HepG2 (cell line): ENCODE results near the gene ALDOA. TPM values are rescaled to one million over a fixed set of nuclear protein-coding genes. Genes with fewer than 3 reads are reported as not detected.

ENCODE experiments used
- GATAD1 ChIP-seq: IDR thresholded peaks from 2 replicates; pipeline ENCODE4 v1.6.1; 2016; ENCODE audit warnings: missing genetic modification reagents, missing compliant biosample characterization
- HMG20A ChIP-seq: IDR thresholded peaks from 2 replicates; pipeline ENCODE4 v1.6.1; 2016; ENCODE audit warnings: borderline replicate concordance
- HMG20B ChIP-seq: conservative IDR thresholded peaks from 2 replicates; pipeline ENCODE4 v1.6.1; 2016; ENCODE audit warnings: missing genetic modification reagents, missing compliant biosample characterization
- HNF4G ChIP-seq, 2 experiments: sonication (generic) in 1 of 2; formaldehyde crosslinking in 1 of 2; IDR thresholded peaks; 2 replicates each; pipeline versions ENCODE4 v1.4.0 to v1.6.1; 2011 to 2020; ENCODE audit warnings: borderline replicate concordance in 2 of 2, low read depth in 2 of 2, mild to moderate bottlenecking in 2 of 2, low read length in 1 of 2, missing genetic modification reagents in 1 of 2, moderate library complexity in 1 of 2
- ISL2 ChIP-seq: sonication (generic); formaldehyde crosslinking; IDR thresholded peaks from 2 replicates; pipeline ENCODE4 v1.5.0; 2020; ENCODE audit warnings: missing genetic modification reagents
- SNAI1 ChIP-seq: sonication (generic); formaldehyde crosslinking; IDR thresholded peaks from 2 replicates; pipeline ENCODE4 v1.5.0; 2020; ENCODE audit warnings: mild to moderate bottlenecking, missing genetic modification reagents, borderline replicate concordance
- SP5 ChIP-seq: IDR thresholded peaks from 2 replicates; pipeline ENCODE4 v1.6.1; 2016; ENCODE audit warnings: low read depth, borderline replicate concordance
- TMF1 ChIP-seq: sonication (generic); formaldehyde crosslinking; IDR thresholded peaks from 2 replicates; pipeline ENCODE4 v1.8.1; 2022; ENCODE audit warnings: low read depth, missing genetic modification reagents
- YEATS4 ChIP-seq: sonication (generic); formaldehyde crosslinking; IDR thresholded peaks from 2 replicates; pipeline ENCODE4 v1.4.0; 2020; ENCODE audit warnings: missing genetic modification reagents, borderline replicate concordance
- ZNF335 ChIP-seq: sonication (generic); formaldehyde crosslinking; IDR thresholded peaks from 2 replicates; pipeline ENCODE4 v1.4.0; 2020; ENCODE audit warnings: missing genetic modification reagents
- ZNF44 ChIP-seq: sonication (generic); formaldehyde crosslinking; IDR thresholded peaks from 2 replicates; pipeline ENCODE4 v1.5.1; 2020; ENCODE audit warnings: mild to moderate bottlenecking, missing genetic modification reagents
- ZNF776 ChIP-seq: sonication (generic); formaldehyde crosslinking; IDR thresholded peaks from 2 replicates; pipeline ENCODE4 v1.4.0; 2020; ENCODE audit warnings: mild to moderate bottlenecking, missing genetic modification reagents
- ZNF782 ChIP-seq: sonication (generic); formaldehyde crosslinking; IDR thresholded peaks from 2 replicates; pipeline ENCODE4 v1.4.0; 2020; ENCODE audit warnings: missing genetic modification reagents, mild to moderate bottlenecking, borderline replicate concordance
- polyA plus RNA-seq, 8 experiments: library from polyadenylated mRNA; depleted of rRNA in 3 of 8; stranded (reverse) in 7 of 8; unstranded in 1 of 8; fragments of >200 nt; fragmentation: Illumina TruSeq in 4 of 8; extraction: Trizol in 4 of 8; gene quantifications; 2 replicates each; pipeline versions ENCODE4 v1.2.1 to v1.2.3, GENCODE V29; 2011 to 2016; ENCODE audit warnings: low read depth in 4 of 8, missing spikeins in 1 of 8, mixed read lengths in 1 of 8; ENCODE audit not compliant: insufficient read depth in 1 of 8
- total RNA-seq, 5 experiments: library from RNA; depleted of rRNA; stranded (reverse); fragments of >200 nt; fragmentation: Illumina TruSeq; extraction: Trizol; gene quantifications; 2 replicates each; pipeline ENCODE4 v1.2.3, GENCODE V29; 2016; ENCODE audit warnings: low read depth in 1 of 5
- TF ChIP-seq, protein P1 (sequence below): sonication (generic); formaldehyde crosslinking; IDR thresholded peaks from 2 replicates; pipeline ENCODE4 v1.8.0; 2022; ENCODE audit warnings: mild to moderate bottlenecking, missing genetic modification reagents; ENCODE audit not compliant: insufficient replicate concordance
- TF ChIP-seq, protein P2 (sequence below): sonication (generic); formaldehyde crosslinking; IDR thresholded peaks from 2 replicates; pipeline ENCODE4 v1.9.0; 2021; ENCODE audit warnings: missing genetic modification reagents, borderline replicate concordance
- TF ChIP-seq, protein P3 (sequence below): sonication (generic); formaldehyde crosslinking; IDR thresholded peaks from 2 replicates; pipeline ENCODE4 v1.5.0; 2020; ENCODE audit warnings: missing genetic modification reagents
- TF ChIP-seq, protein P4 (sequence below): sonication (generic); formaldehyde crosslinking; IDR thresholded peaks from 2 replicates; pipeline ENCODE4 v1.4.0; 2020; ENCODE audit warnings: missing genetic modification reagents

Gene ALDOA
- total and polyA plus RNA-seq, 2 of the 13 experiments (the other 11 are each of a cell fraction or from before 2014, with no cell fraction given): 925 to 1,884 TPM

DNA sequence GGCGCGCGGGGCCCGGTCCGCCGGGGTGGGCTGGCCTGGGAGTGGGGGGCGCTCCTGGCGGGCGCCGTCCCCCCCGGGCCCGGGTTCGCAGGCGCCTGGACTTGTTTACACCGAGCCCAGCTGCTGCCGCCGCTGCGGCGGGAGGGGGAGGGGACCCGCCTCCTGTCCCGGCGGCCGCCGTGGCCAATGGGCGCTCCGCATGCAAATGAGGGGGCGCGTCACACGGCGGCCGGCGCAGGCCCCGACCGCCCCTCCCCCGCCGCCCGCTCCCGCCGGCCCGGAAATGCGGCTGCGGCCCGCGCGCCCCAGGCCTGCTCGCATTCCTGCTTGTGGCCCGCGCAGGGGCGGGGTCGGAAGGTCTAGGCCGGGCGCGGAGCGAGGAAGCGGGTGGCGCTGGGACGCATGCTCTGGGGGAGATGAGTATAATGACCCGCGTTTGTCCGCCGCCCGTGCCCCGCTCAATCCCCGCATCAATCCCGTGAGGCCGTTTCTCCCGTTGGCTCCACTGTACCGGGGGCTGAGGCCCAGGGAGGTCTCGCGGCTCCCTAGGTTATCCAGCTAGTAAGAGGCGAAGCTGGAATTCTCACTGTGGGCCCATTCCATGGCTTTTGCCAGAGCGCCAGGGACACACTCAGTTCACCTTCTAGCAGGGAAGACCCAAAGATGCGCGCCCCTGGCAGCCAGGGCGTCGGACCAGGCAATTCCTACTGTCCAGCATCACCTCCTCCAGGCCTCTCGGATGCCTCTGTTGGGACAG is 30.7 kb downstream of the ALDOA start, which contains the start of gene YPEL3 (continued):
- TF ChIP-seq, protein P1, sequence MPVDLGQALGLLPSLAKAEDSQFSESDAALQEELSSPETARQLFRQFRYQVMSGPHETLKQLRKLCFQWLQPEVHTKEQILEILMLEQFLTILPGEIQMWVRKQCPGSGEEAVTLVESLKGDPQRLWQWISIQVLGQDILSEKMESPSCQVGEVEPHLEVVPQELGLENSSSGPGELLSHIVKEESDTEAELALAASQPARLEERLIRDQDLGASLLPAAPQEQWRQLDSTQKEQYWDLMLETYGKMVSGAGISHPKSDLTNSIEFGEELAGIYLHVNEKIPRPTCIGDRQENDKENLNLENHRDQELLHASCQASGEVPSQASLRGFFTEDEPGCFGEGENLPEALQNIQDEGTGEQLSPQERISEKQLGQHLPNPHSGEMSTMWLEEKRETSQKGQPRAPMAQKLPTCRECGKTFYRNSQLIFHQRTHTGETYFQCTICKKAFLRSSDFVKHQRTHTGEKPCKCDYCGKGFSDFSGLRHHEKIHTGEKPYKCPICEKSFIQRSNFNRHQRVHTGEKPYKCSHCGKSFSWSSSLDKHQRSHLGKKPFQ (CRISPR knock-in tag): no peak
- no peak for TF ChIP-seq SNAI1
- 0 out of 2 replicates have a peak, but pooled peaks have one; percentile 61 for TF ChIP-seq ZNF44 (CRISPR knock-in tag)
- TF ChIP-seq HNF4G (IDR thresholded peaks at IDR 0.05; ENCODE audit: borderline replicate concordance, low read depth, low read length): peak; percentile 40; the same call in 1 of the 2 replicates
- no peak for TF ChIP-seq HNF4G (CRISPR knock-in tag; IDR thresholded peaks at IDR 0.05; ENCODE audit: borderline replicate concordance, low read depth)
- TF ChIP-seq ISL2: peak; percentile 49; the same call in 1 of the 2 replicates
- TF ChIP-seq ZNF335 (CRISPR knock-in tag): no peak
- no peak for TF ChIP-seq HMG20A (CRISPR knock-in tag)
- TF ChIP-seq SP5 (CRISPR knock-in tag): peak; percentile 78; the same call in 1 of the 2 replicates
- TF ChIP-seq TMF1 (CRISPR knock-in tag): peak; percentile 90
- no peak for TF ChIP-seq HMG20B (CRISPR knock-in tag)
- TF ChIP-seq, protein P2, sequence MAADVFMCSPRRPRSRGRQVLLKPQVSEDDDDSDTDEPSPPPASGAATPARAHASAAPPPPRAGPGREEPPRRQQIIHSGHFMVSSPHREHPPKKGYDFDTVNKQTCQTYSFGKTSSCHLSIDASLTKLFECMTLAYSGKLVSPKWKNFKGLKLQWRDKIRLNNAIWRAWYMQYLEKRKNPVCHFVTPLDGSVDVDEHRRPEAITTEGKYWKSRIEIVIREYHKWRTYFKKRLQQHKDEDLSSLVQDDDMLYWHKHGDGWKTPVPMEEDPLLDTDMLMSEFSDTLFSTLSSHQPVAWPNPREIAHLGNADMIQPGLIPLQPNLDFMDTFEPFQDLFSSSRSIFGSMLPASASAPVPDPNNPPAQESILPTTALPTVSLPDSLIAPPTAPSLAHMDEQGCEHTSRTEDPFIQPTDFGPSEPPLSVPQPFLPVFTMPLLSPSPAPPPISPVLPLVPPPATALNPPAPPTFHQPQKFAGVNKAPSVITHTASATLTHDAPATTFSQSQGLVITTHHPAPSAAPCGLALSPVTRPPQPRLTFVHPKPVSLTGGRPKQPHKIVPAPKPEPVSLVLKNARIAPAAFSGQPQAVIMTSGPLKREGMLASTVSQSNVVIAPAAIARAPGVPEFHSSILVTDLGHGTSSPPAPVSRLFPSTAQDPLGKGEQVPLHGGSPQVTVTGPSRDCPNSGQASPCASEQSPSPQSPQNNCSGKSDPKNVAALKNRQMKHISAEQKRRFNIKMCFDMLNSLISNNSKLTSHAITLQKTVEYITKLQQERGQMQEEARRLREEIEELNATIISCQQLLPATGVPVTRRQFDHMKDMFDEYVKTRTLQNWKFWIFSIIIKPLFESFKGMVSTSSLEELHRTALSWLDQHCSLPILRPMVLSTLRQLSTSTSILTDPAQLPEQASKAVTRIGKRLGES (CRISPR knock-in tag): no peak
- peak; percentile 67; the same call in 1 of the 2 replicates for TF ChIP-seq YEATS4 (CRISPR knock-in tag)
- TF ChIP-seq GATAD1 (CRISPR knock-in tag): no peak; the same call in 1 of the 2 replicates
- TF ChIP-seq, protein P3, sequence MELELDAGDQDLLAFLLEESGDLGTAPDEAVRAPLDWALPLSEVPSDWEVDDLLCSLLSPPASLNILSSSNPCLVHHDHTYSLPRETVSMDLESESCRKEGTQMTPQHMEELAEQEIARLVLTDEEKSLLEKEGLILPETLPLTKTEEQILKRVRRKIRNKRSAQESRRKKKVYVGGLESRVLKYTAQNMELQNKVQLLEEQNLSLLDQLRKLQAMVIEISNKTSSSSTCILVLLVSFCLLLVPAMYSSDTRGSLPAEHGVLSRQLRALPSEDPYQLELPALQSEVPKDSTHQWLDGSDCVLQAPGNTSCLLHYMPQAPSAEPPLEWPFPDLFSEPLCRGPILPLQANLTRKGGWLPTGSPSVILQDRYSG (CRISPR knock-in tag): no peak
- TF ChIP-seq, protein P4, sequence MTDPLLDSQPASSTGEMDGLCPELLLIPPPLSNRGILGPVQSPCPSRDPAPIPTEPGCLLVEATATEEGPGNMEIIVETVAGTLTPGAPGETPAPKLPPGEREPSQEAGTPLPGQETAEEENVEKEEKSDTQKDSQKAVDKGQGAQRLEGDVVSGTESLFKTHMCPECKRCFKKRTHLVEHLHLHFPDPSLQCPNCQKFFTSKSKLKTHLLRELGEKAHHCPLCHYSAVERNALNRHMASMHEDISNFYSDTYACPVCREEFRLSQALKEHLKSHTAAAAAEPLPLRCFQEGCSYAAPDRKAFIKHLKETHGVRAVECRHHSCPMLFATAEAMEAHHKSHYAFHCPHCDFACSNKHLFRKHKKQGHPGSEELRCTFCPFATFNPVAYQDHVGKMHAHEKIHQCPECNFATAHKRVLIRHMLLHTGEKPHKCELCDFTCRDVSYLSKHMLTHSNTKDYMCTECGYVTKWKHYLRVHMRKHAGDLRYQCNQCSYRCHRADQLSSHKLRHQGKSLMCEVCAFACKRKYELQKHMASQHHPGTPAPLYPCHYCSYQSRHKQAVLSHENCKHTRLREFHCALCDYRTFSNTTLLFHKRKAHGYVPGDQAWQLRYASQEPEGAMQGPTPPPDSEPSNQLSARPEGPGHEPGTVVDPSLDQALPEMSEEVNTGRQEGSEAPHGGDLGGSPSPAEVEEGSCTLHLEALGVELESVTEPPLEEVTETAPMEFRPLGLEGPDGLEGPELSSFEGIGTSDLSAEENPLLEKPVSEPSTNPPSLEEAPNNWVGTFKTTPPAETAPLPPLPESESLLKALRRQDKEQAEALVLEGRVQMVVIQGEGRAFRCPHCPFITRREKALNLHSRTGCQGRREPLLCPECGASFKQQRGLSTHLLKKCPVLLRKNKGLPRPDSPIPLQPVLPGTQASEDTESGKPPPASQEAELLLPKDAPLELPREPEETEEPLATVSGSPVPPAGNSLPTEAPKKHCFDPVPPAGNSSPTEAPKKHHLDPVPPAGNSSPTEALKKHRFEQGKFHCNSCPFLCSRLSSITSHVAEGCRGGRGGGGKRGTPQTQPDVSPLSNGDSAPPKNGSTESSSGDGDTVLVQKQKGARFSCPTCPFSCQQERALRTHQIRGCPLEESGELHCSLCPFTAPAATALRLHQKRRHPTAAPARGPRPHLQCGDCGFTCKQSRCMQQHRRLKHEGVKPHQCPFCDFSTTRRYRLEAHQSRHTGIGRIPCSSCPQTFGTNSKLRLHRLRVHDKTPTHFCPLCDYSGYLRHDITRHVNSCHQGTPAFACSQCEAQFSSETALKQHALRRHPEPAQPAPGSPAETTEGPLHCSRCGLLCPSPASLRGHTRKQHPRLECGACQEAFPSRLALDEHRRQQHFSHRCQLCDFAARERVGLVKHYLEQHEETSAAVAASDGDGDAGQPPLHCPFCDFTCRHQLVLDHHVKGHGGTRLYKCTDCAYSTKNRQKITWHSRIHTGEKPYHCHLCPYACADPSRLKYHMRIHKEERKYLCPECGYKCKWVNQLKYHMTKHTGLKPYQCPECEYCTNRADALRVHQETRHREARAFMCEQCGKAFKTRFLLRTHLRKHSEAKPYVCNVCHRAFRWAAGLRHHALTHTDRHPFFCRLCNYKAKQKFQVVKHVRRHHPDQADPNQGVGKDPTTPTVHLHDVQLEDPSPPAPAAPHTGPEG (CRISPR knock-in tag): no peak
- peak; percentile 75; the same call in 1 of the 2 replicates for TF ChIP-seq ZNF782 (CRISPR knock-in tag)
- peak; percentile 79 for TF ChIP-seq ZNF776 (CRISPR knock-in tag)
